SK-MEL-5 (cell line): ENCODE data around the gene B4GALNT2. TPM values are rescaled to one million over a fixed set of nuclear protein-coding genes. Genes with fewer than 3 reads are reported as not detected.
"Not testable (repeated sequence)": the region's sequence is repeated elsewhere in the genome, so short reads cannot be mapped to it uniquely, and the experiment has no call there.

Experiments
- DNase-seq: peaks from one replicate; pipeline ENCODE4 v3.0.0-alpha.2; 2016; ENCODE audit warnings: low read depth, low spot score
- in situ Hi-C: cut with HindIII; loops from 2 replicates; pipeline ENCODE4 v1.10.0; 2016; ENCODE audit warnings: low sequenced_read_pairs, high pct_unique_total_duplicates, low pct_unique_long_range_greater_than_20kb
- total RNA-seq: library from RNA; depleted of rRNA; stranded (reverse); fragments of >200 nt; shearing (Covaris generic); gene quantifications from 2 replicates; pipeline ENCODE4 v1.2.3, GENCODE V29; 2014

B4GALNT2 gene
- total RNA-seq, 1 experiment from 2014 or later = not detected

- in situ Hi-C loops = no loop called here
- DNase-seq = no peak
These were observed 25.2 kb downstream of the B4GALNT2 start for GRCh38 chr17:49157784-49158183.

GRCh38 chr17:49162866-49163265 lies 30.3 kb downstream of the B4GALNT2 start:
- in situ Hi-C loops = no loop called here
- DNase-seq = no peak

GRCh38 chr17:49165143-49165542 lies 32.6 kb downstream of the B4GALNT2 start:
- no peak for DNase-seq
- in situ Hi-C loops = no loop called here

- DNase-seq = no peak
- in situ Hi-C loops = no loop called here
These were observed 36.1 kb downstream of the B4GALNT2 start for GRCh38 chr17:49168706-49169105.

- in situ Hi-C loops = no loop called here
- DNase-seq = no peak
These were observed 37.6 kb downstream of the B4GALNT2 start for GRCh38 chr17:49170216-49170615.

- DNase-seq, in situ Hi-C loops: not testable (repeated sequence)
These were observed 38.1 kb downstream of the B4GALNT2 start for GRCh38 chr17:49170711-49171110.

- DNase-seq, in situ Hi-C loops: not testable (repeated sequence)
These were observed 43.4 kb downstream of the B4GALNT2 start for GRCh38 chr17:49175978-49176377.

- peak; percentile 86 for DNase-seq
- in situ Hi-C loops = no loop called here
These were observed 47.7 kb downstream of the B4GALNT2 start for GRCh38 chr17:49180303-49180702.

- in situ Hi-C loops = no loop called here
- no peak for DNase-seq
These were observed 48.5 kb downstream of the B4GALNT2 start for GRCh38 chr17:49180998-49181635.

- in situ Hi-C loops = no loop called here
These were observed 50.8 kb downstream of the B4GALNT2 start for GRCh38 chr17:49183341-49183740.

GRCh38 chr17:49183801-49184200 lies 51.2 kb downstream of the B4GALNT2 start:
- no peak for DNase-seq
- in situ Hi-C loops = no loop called here

More at GRCh38 chr17:49183341-49183740, 50.8 kb downstream of the B4GALNT2 start:
- no peak for DNase-seq

GRCh38 chr17:49184522-49184921 lies 52.0 kb downstream of the B4GALNT2 start:
- in situ Hi-C loops, DNase-seq: not testable (repeated sequence)

GRCh38 chr17:49185381-49185780 lies 52.8 kb downstream of the B4GALNT2 start:
- in situ Hi-C loops, DNase-seq: not testable (repeated sequence)

- no peak for DNase-seq
- in situ Hi-C loops = no loop called here
These were observed 54.7 kb downstream of the B4GALNT2 start for GRCh38 chr17:49187301-49187700.

- no peak for DNase-seq
- in situ Hi-C loops = no loop called here
These were observed 58.4 kb downstream of the B4GALNT2 start for GRCh38 chr17:49190932-49191331.

- DNase-seq = no peak
- in situ Hi-C loops = no loop called here
These were observed 58.9 kb downstream of the B4GALNT2 start for GRCh38 chr17:49191409-49191916.

GRCh38 chr17:49191917-49192741 lies 59.6 kb downstream of the B4GALNT2 start:
- in situ Hi-C loops = no loop called here

GRCh38 chr17:49193513-49194296 lies 61.1 kb downstream of the B4GALNT2 start:
- in situ Hi-C loops = no loop called here
- peak; percentile 72 for DNase-seq

More at GRCh38 chr17:49191917-49192741, 59.6 kb downstream of the B4GALNT2 start:
- DNase-seq = peak; percentile 93
